Neural crest cell (in vitro differentiated cells): ENCODE results near the gene CACYBP. TPM values are rescaled to one million over a fixed set of nuclear protein-coding genes. Genes with fewer than 3 reads are reported as not detected.

Experiments
- DNase-seq: peaks from one replicate; pipeline ENCODE4 v3.0.0; 2021; ENCODE audit warnings: low read depth, mixed read lengths, low spot score
- H3K27ac Mint-ChIP-seq: one replicate; pipeline ENCODE4 v1.8.0; 2021; ENCODE audit warnings: mild to moderate bottlenecking, mixed read lengths; ENCODE audit not compliant: unreplicated experiment
- H3K27me3 Mint-ChIP-seq: 2 replicates; pipeline ENCODE4 v1.8.0; 2021; ENCODE audit warnings: low read depth, mild to moderate bottlenecking, mixed read lengths
- H3K36me3 Mint-ChIP-seq: 2 replicates; pipeline ENCODE4 v1.8.0; 2021; ENCODE audit warnings: low read depth, mild to moderate bottlenecking, mixed read lengths
- H3K4me1 Mint-ChIP-seq: 2 replicates; pipeline ENCODE4 v1.8.0; 2021; ENCODE audit warnings: mixed read lengths
- H3K4me3 Mint-ChIP-seq: one replicate; pipeline ENCODE4 v1.8.0; 2021; ENCODE audit warnings: mild to moderate bottlenecking, mixed read lengths
- H3K9me3 Mint-ChIP-seq: 2 replicates; pipeline ENCODE4 v1.8.0; 2021; ENCODE audit warnings: mixed read lengths
- CTCF ChIP-seq: fragments of 200-600 bp; sonication (generic); conservative IDR thresholded peaks from 2 replicates; pipeline ENCODE4 v1.5.0; 2021; ENCODE audit warnings: antibody characterized with exemption, mild to moderate bottlenecking
- long read RNA-seq: library from polyadenylated mRNA; unstranded; transcript quantifications from one replicate; pipeline ENCODE4 v2.0.0, GENCODE V29; 2020
- total RNA-seq: library from RNA; stranded (reverse); gene quantifications from 2 replicates; pipeline ENCODE4 v1.2.1, GENCODE V29; 2021

The CACYBP gene, protein sequence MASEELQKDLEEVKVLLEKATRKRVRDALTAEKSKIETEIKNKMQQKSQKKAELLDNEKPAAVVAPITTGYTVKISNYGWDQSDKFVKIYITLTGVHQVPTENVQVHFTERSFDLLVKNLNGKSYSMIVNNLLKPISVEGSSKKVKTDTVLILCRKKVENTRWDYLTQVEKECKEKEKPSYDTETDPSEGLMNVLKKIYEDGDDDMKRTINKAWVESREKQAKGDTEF
- 172 and 173 TPM in 2 replicates for total RNA-seq
- long read RNA-seq, transcript CACYBP-209 (6 exons, 2,835 nt), result minor isoform, 12 of 348 reads
- long read RNA-seq, transcript CACYBP-201 (6 exons, 2,766 nt), result major isoform, 320 of 348 reads
- long read RNA-seq, partial matches to known transcripts, result 6 of 348 reads
- long read RNA-seq, other reads (novel, unspliced or antisense), result 4 of 348 reads

DNA sequence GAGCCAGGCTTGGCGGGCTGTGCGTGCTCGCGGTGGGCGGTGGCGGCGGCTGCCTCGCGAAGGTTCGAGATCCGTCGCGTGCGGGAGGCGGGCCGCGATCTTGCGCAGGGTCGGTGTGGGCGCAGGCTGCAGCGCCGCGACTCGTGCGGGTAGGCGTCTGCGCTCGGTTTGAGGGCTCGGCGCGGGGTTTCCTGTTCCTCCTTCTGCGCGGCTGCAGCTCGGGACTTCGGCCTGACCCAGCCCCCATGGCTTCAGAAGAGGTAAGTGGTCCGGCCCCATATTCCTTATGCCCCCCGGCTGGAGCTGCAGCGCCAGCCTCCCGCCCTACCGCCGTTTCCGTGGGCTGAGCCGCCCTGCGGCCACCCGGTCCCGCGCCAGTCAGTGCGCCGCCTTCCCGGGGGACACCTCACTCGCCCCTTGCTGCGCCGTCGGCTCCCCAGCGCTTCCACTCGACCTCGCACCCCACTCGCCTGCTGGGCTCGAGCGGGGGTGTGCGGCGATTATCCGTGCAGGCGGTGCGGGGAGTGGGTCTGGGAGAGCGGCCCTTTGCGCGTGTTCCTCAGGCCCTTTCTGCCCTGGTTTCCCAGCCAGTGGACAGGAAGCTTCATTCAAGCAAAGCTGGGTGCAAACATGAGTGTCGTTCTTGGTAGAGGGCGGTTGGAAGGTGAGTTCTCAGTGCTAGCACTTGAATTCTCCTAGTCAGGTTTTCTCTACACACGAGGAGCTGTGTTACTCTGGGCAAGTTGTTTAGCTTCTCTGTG is at the start of gene CACYBP:
TSS of gene CACYBP (plus strand) at position 12 of the 761 bp plus-strand sequence. CDS start at position 246, 234 bp downstream.
- H3K4me1 Mint-ChIP-seq, result peaks cover 26% of the 10 kb centered on the region
- peak within 1 kb of the TSS; percentile 46 for H3K27ac Mint-ChIP-seq
- H3K4me3 Mint-ChIP-seq, result no peak within 1 kb of the TSS
- no peak for DNase-seq
- no peaks in the 10 kb centered on the region for H3K9me3 Mint-ChIP-seq
- no peak for TF ChIP-seq CTCF
- peaks cover under 1% of the 10 kb centered on the region for H3K36me3 Mint-ChIP-seq
- no peaks in the 10 kb centered on the region for H3K27me3 Mint-ChIP-seq

DNA sequence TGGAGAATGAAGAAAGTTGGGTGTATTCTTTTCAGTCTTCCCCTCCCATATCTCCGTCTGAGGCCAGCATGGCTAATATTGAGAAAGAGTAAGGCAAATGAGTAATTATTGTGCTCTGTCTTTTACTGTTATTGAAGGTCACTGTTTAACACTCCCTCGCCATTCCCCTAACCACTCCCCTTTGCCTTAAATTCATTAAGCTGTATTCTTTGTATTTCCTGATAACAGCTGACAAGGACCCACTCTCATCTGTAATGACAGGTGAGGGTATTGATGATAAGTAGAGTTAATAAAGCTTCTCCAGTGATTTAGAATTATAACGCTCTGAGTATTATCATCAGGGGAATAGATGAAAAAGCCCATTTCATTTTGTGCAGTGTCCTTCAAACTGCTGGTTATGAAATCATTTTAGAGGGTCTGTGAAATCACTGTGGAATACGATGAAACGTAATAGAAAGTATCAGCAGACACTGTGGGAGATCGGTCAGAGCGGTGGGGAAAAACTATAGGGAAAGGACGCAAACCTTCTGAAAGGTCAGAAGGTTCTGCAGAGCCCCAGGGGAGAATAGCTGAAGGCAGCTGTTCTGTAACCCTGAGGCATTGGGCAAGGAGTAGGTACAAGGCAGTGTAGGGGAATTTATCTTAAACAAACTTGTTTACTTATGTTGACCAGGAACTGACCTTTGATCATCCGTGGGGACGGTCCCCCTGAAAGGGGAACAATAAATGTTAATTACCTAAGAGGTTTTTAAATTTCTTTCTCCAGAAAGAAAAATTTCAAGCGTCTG is 46.3 kb upstream of the CACYBP start:
- Mint-ChIP-seq H3K4me3 (no peak overlapping the region), H3K9me3 (no peaks in the 10 kb centered on the region), H3K36me3 (no peaks in the 10 kb centered on the region), H3K27me3 (no peaks in the 10 kb centered on the region), H3K27ac (no peak overlapping the region), H3K4me1 (peaks cover 10% of the 10 kb centered on the region)
- TF ChIP-seq CTCF, result no peak
- no peak for DNase-seq

DNA sequence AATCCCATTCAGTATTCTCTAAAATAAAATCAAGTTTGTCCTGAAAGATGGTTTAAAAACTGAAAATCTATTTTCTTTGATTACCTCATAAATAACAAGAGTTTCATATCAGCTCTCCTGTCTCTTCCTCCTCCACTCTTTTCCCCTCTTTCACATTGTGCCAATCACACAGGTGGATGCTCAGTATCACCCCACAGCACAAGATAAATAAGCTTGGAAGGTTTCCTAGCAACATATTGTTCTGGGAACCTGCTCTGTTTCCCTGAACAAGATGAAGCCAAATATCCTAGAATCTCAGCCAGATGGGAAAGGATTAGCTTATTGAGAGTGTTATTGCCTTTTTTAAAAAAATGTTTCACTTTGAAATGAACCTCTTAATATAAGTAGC is 45.7 kb upstream of the CACYBP start:
- no peaks in the 10 kb centered on the region for H3K27me3 Mint-ChIP-seq
- no peaks in the 10 kb centered on the region for H3K36me3 Mint-ChIP-seq
- H3K4me1 Mint-ChIP-seq, result peaks cover 10% of the 10 kb centered on the region
- H3K9me3 Mint-ChIP-seq, result no peaks in the 10 kb centered on the region
- no peak overlapping the region for H3K4me3 Mint-ChIP-seq
- H3K27ac Mint-ChIP-seq, result no peak overlapping the region
- TF ChIP-seq CTCF, result no peak
- DNase-seq, result no peak

- H3K36me3 Mint-ChIP-seq, result no peaks in the 10 kb centered on the region
- H3K27ac Mint-ChIP-seq, result no peak overlapping the region
- H3K27me3 Mint-ChIP-seq, result no peaks in the 10 kb centered on the region
Measured at GRCh38 chr1:174954671-174955669, 44.8 kb upstream of the CACYBP start.

More at GRCh38 chr1:174954671-174955669, 44.8 kb upstream of the CACYBP start:
- no peak overlapping the region for H3K4me3 Mint-ChIP-seq
- H3K9me3 Mint-ChIP-seq, result no peaks in the 10 kb centered on the region
- no peak for DNase-seq
- peaks cover 10% of the 10 kb centered on the region for H3K4me1 Mint-ChIP-seq
- TF ChIP-seq CTCF, result no peak
